GM19372 (cell line): Measurements from ENCODE around the gene RDM1.
"Not testable (repeated sequence)": the region's sequence is repeated elsewhere in the genome, so short reads cannot be mapped to it uniquely, and the experiment has no call there.

ENCODE experiments used
- ATAC-seq: cut with Tn5 transposase; IDR thresholded peaks from one replicate; pipeline ENCODE4 v1.9.1; 2021; ENCODE audit warnings: mild to moderate bottlenecking, low read depth, moderate library complexity; ENCODE audit not compliant: unreplicated experiment

RDM1 gene

DNA sequence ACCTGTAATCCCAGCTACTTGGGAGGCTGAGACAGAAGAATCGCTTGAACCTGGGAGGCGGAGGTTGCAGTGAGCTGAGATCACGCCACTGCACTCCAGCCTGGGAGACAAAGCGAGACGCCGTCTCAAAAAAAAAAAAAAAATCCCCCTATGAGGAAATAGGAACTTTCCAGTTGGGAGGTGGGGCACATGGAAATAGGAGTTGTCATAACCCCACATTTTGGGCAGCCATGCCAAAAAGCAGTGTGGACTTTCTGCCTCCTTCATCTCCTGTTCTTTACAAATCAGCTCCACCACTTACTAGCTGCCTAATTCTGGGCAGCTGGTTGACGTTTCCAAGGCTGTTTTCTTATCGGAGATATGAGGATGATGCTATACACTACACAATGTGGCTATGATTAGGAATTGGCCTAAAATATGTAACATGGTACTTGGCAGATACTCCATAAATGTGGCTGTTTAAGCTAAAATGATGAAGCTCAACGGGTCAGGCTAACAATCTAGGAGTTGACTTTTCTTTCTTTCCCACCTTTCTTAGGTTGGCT, 28.9 kb downstream of the RDM1 start:
- no peak for ATAC-seq

DNA sequence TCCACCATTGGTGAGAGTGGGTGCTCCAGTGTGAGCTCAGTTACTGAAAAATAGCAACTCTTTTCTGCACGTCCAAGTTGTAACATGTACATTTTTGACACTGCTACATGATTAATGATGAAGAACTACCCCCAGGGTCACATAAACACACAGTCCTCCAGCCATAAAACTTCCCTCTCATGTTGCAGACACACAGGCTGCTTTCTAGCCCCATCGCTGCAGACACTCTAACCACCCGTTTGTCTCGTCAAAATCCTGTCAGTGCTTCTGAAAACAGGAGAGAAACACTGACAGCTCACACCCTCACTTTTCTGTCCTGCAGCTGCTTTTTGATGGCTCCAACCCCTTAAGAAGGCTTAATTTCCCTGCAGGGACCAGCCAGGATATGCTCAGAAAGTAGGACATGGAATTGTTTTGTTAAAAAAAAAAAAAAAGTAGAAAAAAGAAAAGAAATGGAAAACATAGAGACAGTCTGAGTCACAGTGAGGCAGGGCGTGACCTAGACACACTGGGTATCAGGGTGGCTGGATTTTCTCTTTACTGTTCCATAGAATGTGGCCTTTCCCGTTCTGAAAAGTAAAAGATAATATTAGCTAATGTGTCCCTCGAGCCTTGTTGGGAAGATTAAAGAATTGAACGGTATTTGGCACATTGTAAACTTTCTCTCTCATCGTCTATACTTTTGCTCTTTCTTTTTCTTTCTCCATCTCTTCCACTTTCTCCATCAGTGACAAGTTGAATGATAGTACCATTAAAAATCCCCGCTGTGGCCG, 29.7 kb downstream of the RDM1 start:
- ATAC-seq = no peak

DNA sequence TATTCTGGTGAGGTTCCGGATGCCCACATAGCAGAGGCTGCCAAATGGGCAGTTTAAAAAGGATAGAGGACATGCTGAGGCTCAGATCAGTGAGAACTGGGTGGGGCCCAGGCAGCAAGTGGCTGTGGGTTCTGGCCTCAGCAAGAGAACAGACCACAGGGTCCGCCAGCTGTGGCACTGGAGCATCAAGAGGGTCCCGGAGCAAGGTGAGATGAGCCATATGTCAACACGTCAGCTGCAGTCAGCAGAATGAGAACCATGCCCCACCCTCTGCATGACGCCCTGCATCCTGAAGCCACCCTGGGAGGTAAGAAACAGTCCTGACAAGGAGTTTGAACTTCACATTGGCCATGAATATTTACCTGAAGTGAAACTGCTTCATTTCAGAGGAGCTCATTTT, 30.3 kb downstream of the RDM1 start:
- no peak for ATAC-seq

DNA sequence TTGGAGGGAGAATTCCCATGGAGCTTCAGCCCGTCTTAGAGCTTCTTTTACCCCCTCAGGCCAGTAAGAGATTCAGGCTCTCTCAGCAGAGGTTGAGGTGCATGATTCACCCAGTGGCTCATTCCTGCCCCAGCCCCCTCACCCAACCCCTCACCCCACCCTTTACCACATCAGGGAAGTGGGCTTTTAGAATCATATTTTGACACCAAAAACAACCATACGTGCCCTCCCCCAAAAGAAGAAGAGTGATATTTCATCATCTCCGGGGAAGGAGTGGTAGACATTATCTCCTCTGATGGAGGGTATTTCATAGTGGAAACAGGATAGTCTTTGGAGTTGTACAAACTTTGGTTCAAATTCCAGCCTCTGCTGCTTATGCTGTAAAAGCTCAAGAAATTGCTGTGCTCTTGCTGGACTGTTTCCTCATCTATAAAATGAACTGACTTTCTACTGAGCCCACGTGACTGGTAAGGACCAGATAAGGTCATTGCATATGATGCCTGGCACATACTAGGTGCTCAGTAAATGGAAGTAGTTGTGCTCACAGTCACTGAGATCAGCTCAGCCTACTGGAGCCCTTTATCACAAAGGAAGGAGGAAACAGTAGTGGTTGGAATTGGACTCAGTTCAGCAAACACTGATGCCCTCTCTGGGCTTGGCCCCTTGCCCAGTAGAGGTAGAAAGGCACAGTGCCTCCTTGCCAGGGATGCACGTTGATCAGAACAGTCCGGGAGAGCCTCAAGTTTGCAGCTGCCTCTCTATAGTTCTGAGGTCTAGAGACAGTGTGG, 32.1 kb downstream of the RDM1 start:
- no peak for ATAC-seq

DNA sequence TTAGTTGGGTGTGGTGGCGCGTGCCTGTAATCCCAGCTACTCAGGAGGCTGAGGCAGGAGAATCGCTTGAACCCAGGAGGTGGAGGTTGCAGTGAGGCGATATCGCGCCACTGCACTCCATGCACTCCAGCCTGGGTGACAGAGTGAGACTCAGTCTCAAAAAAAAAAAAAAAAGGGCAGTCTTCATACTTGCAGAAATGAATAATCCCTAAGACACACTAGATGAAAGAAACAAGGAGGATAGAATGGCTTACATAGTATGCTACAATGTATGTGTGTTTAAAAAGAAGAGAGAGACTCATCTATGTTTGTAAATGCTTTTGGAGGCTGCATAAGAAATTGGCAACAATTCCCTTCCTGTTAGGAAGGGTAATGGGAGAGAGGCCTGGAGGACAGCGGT, 32.8 kb downstream of the RDM1 start:
- ATAC-seq = not testable (repeated sequence)

DNA sequence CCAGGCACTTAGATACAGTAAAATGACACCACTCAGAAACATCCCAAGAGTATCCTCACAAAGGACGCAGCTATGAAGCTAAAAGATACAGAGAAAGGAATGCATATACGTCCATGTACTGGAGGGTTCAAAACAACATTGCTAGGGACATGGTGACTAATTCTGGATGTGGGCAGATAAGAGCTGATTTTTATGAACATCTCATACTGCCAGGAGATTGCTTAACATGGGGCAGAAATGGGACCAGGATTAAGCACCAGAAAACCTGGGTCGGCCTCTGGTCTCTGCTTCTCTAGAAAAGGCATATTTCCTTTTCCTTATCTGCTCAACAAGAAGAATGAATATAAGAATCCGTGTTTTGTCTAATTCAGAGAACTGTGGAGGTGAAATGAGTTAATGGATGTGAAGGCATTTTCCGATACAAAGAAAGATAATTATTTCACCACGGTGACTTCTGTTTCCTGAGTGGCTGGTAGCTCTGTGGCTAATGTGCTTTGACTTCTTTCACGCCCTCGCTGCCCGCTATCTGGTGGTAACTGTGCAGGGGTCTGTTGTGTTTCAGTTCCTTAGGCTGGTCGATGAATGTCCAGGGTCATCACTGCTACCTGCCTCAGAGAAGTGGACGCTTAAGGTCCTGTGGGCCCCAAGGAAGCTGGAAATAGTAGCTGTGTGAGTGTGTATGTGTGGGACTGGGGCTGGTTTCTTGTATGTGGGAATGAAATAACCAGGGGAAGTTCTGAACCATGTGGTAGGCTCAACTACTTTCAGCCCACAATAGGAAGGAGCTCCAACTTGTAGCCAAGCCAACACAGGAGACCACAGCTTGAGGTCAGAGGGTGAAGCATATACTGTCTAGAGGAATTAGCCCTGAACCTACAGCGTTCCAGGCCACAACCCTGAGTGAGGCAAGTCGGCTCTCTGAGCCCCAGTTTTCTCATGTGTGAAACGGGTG, 34.7 kb downstream of the RDM1 start:
- no peak for ATAC-seq

DNA sequence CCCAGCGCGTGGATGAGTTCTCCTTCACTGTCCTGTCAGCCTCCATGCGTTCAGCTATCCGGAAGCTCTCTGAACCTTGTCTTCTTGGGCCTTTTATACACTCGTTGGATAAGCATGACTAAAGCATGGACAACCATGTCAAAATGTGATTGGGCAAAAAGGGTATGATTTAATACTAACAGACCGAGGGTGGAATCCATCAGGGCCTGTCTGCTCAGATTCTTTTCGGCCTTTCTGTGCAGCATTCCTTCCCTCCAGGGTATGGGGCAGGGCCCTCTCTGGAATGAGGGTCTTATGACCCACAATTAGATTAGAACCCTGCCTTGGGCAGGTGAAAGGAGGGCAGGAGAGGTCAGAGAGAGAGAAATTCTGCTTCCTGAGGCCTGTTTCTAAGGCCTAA, 36.4 kb downstream of the RDM1 start:
- no peak for ATAC-seq

DNA sequence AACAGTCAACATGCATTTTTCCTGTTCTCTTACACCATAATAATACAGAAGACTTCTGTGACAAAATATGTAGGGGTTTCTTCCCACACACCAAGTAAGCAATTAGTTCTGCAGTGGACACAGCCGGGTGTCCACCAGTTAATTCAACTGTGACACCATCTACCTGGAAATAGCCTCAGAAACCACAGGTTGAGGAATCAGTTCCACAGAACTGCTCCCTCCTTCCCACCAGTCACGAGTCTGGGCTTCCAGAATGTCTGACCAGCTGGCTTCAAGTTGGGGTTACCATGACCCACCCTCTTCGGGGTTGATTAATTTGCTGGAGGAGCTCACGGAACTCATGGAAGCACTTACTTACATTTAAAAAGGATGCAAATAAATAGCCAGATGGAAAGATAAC, 36.8 kb downstream of the RDM1 start:
- no peak for ATAC-seq

DNA sequence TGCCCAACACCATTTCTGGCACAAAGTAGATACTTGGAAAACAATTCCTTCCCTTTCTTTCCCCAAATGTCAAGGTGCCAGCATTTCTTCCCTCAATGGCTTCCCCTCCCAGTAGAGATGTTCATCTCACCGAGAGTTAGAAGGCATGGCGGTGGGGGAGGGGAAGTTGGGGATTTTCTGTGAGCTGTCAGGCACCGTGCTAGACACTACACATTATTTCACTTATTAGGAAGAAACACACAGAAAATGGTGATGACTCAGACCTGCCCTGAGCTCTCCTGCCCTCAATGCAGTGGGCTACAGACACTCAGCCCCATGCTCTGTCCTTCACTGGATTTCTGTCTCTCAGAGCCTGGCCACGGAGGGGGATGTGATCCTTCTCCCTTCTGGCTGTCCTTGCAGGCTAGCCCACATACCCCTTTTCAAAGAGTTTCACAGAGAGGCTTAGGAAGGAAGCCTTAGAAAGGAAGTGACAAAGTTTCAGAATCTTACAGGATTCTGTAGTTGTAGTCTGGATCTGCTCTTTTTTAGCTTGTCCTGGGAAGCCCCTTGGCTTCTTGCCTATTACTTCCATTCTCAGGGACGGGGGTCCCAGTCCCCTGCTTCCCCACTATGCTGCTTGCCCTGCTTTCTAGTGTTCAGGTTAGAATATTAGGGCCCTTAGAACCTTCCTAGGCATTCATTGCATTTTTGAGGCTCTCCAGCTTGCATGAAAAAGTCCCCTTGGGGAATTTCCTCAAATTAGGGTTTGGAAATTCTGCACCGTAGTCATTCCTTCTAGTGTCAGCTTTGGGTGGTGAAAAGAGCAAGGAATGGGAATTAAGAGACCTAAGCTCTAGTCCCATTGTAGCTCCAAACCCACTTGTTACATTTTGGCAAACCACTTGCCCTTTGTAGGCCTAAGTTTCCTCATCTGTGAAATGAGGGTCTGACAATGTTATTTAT, 38.2 kb downstream of the RDM1 start:
- no peak for ATAC-seq

DNA sequence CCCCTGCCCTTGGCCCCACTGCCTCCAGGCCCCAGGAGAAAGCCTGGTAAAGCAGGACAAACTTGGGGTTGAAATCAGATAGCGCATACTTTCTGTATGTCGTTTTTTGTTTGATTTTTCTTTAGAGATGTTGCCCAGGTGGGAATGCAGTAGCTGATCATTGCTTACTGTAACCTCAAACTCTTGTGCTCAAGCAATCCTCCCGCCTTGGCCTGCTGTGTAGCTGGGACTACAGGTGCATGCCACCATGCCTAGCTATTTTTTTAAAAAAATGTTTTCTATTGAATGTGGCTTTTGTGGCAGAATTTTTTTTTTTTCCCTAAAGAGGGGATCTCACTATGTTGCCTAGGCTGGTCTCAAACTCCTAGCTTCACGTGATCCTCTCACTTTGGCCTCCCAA, 39.3 kb downstream of the RDM1 start:
- ATAC-seq = no peak

DNA sequence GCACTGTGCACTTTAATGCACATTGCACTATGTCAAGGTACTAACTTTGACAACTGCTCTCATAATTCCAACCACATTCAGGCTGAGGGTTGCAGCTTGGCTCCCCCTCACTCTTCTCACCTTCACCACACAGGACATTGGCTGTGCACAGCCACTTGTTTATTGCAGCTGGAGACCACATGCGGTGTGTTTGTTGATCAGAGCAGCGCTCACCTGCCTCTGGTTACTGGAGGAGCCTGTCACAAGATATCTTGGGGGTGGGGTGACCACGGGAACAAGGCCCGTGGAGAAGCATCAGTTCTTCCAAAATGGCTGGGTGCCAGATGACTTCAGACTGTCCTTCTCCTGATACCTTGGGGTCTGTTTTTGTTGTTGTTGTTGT, 39.8 kb downstream of the RDM1 start:
- ATAC-seq = no peak

DNA sequence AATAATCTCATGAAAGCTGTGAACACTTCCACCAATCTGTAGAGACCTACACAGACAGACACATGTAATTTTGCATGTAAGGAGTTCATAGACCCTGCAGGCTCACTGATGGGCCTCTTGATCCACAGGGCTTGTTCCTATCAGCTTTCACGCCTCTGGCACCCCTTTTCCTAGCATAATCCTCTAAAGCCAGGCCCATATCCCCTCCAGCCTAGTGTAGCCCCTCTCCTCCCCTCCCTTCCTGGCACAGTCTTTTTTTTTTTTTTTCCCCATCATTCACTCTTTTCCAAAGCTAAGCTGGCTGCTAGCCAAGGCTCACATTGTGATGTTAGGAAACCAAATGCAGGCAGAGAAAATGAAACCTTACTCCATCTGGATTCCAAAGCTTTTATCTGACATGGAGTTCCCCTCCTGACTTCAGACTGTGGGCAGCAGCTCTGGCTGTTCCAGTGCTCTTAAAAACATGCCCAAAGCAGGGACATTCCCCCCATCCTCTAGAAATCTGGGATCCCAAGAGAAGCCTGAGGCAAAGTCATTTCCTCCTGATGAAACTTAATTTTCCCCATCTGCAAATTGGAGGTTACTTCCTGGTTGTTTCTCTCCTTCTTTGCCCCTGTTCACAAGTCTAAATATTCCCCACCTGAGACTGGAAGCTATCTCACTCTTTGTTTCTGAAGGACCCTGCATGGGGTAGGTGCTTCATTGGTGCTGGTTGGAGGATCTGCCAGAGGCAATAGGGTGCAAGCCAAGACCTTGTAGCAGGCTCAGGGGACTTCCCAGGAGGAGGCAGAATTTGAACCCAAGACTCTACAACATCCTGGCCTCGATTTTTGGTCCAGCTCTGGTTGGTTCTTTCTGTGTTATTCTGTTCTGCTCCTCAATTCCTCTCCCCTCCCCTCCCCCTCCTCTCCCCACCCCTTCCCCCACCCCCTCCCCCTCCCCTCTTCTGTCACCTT, 40.5 kb downstream of the RDM1 start:
- ATAC-seq = no peak

DNA sequence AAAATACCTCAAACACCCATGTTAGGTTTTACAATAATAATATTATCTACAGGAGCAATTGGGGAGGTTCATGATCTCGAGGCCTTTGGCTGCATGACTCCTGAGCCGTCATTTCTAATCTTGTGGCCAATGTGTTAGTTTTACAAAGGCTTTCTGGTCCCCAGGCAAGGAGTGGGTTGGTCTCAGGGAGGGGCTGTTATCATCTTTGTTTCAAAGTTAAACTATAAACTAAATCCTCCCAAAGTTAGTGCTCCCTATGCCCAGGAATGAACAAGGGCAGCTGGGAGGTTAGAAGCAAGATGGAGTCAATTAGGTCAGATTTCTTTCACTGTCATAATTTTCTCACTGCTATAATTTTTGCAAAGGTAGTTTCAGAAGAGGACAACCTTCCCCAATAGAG, 41.3 kb downstream of the RDM1 start:
- no peak for ATAC-seq

DNA sequence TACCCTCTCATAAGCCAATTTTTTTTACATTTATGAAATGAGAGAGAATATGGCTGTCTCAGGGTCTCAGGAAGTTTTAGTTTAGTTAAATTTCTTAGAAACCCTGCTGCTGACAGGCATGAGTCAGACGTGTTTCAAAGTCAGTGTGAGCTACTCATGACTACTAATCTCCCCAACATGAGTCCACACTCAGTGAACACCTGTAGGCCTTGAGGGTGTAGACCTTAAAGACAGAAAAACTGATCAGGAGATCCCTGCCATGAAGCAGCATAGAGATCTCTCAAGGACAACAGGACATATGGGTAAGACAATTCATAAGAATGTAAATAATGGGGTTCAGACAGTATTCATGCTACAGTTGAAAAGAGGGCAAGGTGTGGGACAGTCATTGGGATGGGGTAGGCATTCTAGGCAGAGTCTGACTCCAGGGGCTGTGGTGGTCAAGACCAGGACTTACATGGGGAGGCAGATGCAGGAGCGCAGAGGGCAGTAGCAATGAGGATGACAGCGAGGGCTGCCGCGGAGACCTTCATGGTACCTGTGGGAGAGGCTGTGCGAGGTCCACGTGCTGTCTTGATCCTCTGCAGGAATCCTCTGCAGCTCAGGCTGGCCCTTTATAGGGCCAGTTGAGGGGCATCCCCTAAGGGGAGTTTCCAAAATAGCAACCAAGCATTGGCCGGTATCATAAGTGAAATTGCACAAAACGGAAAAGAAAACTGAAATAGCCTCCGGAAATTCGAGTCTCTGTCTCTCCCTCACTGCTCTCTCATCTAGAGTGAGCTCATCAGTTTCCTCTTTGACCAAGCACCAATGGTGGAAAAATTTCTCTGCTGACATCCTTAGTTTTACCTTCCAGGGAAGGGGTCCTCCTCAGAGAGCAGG, 50.6 kb downstream of the RDM1 start, which contains the start of gene CCL5:
Gene CCL5 (minus strand): TSS at position 588 of the 882 bp plus-strand sequence.
- ATAC-seq = peak; percentile 83

DNA sequence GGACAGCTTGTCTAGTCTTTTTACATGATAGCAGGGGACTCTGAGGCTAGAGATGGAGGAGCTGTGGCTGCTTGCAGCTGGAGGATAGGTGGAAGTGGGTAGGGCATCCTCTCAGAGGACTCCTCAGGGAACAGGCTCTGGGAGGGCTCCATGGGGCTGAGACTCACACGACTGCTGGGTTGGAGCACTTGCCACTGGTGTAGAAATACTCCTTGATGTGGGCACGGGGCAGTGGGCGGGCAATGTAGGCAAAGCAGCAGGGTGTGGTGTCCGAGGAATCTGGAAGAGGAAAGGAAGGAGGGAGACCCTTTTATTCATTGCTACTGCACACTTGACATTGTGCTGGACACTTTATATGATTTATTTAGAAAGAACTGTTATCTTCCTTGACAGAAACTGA, 52.2 kb downstream of the RDM1 start:
- no peak for ATAC-seq

DNA sequence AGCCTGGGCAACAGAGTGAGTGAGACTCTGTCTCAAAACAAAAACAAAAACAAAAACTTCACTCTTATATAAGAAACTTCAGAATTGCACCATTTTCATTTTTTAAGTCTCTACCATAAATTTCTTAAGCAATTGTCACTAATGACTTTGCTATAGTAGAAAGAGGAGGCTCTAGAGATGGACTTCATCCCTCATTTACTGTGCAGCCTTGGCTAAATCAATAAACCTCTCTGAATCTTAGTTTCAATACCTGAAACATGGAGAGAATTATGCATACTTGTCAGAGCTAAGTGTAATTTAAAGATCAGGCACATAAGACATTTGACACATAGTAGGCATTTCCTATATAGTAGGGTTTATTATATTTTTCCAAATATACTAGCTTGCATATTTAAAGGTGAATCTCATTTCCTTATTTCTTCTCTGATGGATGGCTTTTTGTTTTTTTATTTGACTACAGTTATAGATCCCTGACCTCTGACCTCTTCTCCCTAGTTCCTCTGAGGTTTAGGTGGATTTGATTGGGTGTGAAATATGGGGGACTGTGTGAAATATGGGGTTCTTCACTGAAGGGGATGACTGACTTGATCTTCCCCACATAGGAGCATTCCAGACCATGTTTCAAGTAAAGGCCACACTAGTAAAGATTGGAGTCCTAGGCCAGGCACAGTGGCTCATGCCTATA, 53.1 kb downstream of the RDM1 start:
- no peak for ATAC-seq

DNA sequence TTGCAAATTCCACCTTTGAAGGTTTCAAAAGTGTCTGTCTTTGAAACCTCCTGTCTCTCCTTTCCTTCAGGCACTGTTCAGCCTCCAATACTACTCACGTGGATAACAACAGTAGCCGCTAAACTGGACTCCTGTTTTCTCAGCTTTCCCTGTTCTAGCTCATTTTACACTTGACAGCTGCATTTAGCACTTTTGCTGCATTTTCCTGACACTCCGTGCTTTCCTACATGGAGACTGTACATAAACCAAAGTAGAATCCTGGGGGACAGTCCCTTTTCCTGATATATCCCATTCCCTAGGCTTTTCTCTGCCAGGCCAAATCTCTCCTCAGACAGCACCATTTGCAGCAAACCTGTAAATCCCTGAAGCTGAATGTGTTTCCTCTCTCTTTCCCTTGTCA, 54.0 kb downstream of the RDM1 start:
- ATAC-seq = no peak
